ENCODE results near the gene GPRASP2.

Gene GPRASP2

DNA sequence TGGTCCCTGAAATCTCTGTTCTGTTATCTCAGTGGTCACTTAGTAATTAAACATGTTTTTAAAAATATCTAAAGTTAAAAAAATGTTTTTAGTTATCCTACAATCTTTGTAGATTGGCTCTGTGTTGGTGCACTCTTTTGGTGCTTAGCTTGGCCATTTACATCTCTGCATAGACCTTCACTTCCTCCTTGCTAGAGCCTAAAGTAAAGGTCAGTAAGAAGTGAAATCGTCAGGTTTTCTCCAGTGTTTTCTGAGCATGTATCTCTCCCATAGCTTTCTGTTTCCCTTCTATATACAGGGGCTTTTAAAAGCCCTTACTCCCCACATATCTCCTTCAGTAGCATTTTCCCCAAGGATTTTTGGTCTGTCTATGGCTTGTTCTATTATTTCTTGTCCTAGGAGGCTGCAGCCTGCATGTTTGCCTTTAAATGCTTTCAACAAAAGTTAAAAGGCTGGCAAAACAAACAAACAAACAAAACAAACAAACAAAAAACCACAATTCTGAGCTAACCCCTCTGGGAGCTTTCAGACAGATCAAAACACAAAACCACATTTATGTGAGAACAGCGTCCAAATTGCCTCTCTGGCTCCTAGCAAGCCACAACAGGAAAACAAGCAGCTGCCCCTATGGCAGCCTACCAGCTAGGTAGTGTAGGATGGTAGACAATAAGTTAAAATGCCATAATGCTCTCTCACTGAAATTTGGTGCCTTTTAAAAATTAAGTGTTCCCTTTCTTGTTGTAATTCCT lies 27.3 kb upstream of the GPRASP2 start:
- no peaks in the 10 kb centered on the region for H3K36me3 ChIP-seq (ENCODE audit: control insufficient read depth, low read length)
- no peaks in the 10 kb centered on the region for H3K4me1 ChIP-seq (ENCODE audit: control insufficient read depth, low read length)
- H3K27me3 ChIP-seq (ENCODE audit: control insufficient read depth, low read length) = no peaks in the 10 kb centered on the region
- no peak overlapping the region for H3K4me2 ChIP-seq (ENCODE audit: low read length)
- no peaks in the 10 kb centered on the region for H4K20me1 ChIP-seq (ENCODE audit: control insufficient read depth, insufficient read depth, low read depth, low read length)
- no peaks in the 10 kb centered on the region for H3K9me3 ChIP-seq (ENCODE audit: control insufficient read depth, insufficient read depth, low read length)
- no peaks in the 10 kb centered on the region for H3F3A ChIP-seq (ENCODE audit: control insufficient read depth, insufficient read depth)
- H3K79me2 ChIP-seq (ENCODE audit: control insufficient read depth, low read length) = no peaks in the 10 kb centered on the region
- H3K9me2 ChIP-seq (replicated peaks; ENCODE audit: control insufficient read depth, low read length) = no peaks in the 10 kb centered on the region
- H3K27ac ChIP-seq (ENCODE audit: low read depth, low read length) = no peak overlapping the region
- TF ChIP-seq, protein P1, sequence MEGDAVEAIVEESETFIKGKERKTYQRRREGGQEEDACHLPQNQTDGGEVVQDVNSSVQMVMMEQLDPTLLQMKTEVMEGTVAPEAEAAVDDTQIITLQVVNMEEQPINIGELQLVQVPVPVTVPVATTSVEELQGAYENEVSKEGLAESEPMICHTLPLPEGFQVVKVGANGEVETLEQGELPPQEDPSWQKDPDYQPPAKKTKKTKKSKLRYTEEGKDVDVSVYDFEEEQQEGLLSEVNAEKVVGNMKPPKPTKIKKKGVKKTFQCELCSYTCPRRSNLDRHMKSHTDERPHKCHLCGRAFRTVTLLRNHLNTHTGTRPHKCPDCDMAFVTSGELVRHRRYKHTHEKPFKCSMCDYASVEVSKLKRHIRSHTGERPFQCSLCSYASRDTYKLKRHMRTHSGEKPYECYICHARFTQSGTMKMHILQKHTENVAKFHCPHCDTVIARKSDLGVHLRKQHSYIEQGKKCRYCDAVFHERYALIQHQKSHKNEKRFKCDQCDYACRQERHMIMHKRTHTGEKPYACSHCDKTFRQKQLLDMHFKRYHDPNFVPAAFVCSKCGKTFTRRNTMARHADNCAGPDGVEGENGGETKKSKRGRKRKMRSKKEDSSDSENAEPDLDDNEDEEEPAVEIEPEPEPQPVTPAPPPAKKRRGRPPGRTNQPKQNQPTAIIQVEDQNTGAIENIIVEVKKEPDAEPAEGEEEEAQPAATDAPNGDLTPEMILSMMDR (IDR thresholded peaks at IDR 0.05; ENCODE audit: low read depth, low read length, poor library complexity, severe bottlenecking) = no peak
- H3K4me3 ChIP-seq (ENCODE audit: low read length) = no peak overlapping the region

DNA sequence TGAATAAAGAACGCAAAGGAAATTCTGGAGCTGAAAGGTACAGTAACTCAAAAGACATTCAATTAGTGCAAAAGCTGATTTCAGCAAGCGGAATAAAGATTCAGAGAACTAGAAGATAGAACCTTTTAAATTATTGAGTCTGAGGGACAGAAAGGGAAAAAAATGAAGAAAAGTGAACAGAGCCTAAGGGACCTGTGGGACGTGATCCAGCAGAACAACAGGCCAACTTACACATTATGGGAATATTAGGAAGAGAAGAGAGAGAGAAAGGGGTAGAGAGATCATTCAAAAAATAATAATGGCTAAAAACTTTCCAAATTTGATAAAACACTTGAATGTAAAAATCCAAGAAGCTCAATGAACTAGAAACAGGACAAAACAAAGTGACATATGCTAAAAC lies 17.5 kb upstream of the GPRASP2 start:
- Histone ChIP-seq H3K4me2 (ENCODE audit: low read length) (no peak overlapping the region), H3K79me2 (ENCODE audit: control insufficient read depth, low read length) (no peaks in the 10 kb centered on the region), H3K4me1 (ENCODE audit: control insufficient read depth, low read length) (no peaks in the 10 kb centered on the region), H3K36me3 (ENCODE audit: control insufficient read depth, low read length) (no peaks in the 10 kb centered on the region), H3K4me3 (ENCODE audit: low read length) (no peak overlapping the region), H3K27me3 (ENCODE audit: control insufficient read depth, low read length) (no peaks in the 10 kb centered on the region), H3F3A (ENCODE audit: control insufficient read depth, insufficient read depth) (no peaks in the 10 kb centered on the region), H3K9me3 (ENCODE audit: control insufficient read depth, insufficient read depth, low read length) (no peaks in the 10 kb centered on the region), H4K20me1 (ENCODE audit: control insufficient read depth, insufficient read depth, low read depth, low read length) (no peaks in the 10 kb centered on the region), H3K9me2 (replicated peaks; ENCODE audit: control insufficient read depth, low read length) (no peaks in the 10 kb centered on the region), H3K27ac (ENCODE audit: low read depth, low read length) (no peak overlapping the region)
- TF ChIP-seq EZH2phosphoT487 (IDR thresholded peaks at IDR 0.05; ENCODE audit: borderline replicate concordance, low read length) = no peak
- TF ChIP-seq, protein P1 (IDR thresholded peaks at IDR 0.05; ENCODE audit: low read depth, low read length, poor library complexity, severe bottlenecking) = no peak

DNA sequence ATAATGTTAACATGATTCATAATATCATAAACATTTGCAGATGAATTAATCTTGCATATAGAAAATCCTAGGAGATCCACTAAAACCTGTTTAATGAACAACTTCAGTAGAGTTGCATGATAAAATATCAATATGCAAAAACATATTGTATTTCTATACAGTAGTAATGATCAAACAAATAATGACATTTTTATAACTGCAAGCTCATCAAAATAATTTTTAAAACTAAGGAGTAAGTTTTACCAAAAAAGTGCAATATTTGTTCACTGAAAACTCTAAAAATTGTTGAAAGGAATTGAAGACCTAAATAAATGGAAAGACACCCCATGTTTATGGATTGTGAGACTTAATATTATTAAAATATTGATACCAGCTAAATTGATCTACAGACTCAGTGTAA lies 15.9 kb upstream of the GPRASP2 start:
- Histone ChIP-seq H3K4me1 (ENCODE audit: control insufficient read depth, low read length) (no peaks in the 10 kb centered on the region), H3K36me3 (ENCODE audit: control insufficient read depth, low read length) (no peaks in the 10 kb centered on the region), H3K9me2 (replicated peaks; ENCODE audit: control insufficient read depth, low read length) (no peaks in the 10 kb centered on the region), H3K9me3 (ENCODE audit: control insufficient read depth, insufficient read depth, low read length) (no peaks in the 10 kb centered on the region), H3F3A (ENCODE audit: control insufficient read depth, insufficient read depth) (no peaks in the 10 kb centered on the region), H3K79me2 (ENCODE audit: control insufficient read depth, low read length) (no peaks in the 10 kb centered on the region), H3K4me2 (ENCODE audit: low read length) (no peak overlapping the region), H3K27me3 (ENCODE audit: control insufficient read depth, low read length) (no peaks in the 10 kb centered on the region), H3K27ac (ENCODE audit: low read depth, low read length) (no peak overlapping the region), H3K4me3 (ENCODE audit: low read length) (no peak overlapping the region), H4K20me1 (ENCODE audit: control insufficient read depth, insufficient read depth, low read depth, low read length) (no peaks in the 10 kb centered on the region)
- TF ChIP-seq, protein P1 (IDR thresholded peaks at IDR 0.05; ENCODE audit: low read depth, low read length, poor library complexity, severe bottlenecking) = no peak
- TF ChIP-seq EZH2phosphoT487 (IDR thresholded peaks at IDR 0.05; ENCODE audit: borderline replicate concordance, low read length) = no peak
